ENCODE results near the gene PWWP2A.
A peak's percentile ranks its signal among the peaks of the same experiment; 100 is the strongest.
"Not testable (repeated sequence)": the region's sequence is repeated elsewhere in the genome, so short reads cannot be mapped to it uniquely, and the experiment has no call there.

PWWP2A gene

GRCh38 chr5:160152901-160153300 is 33.7 kb upstream of the PWWP2A start:
- Mint-ChIP-seq H3K27ac (no peak overlapping the region), H3K27me3 (no peaks in the 10 kb centered on the region), H3K4me3 (no peak overlapping the region), H3K4me1 (peaks cover 0 to 2% of the 10 kb centered on the region in 2 donors), H3K9me3 (no peaks in the 10 kb centered on the region), H3K36me3 (no peaks in the 10 kb centered on the region)
- DNase-seq (no peak), ATAC-seq (replicated peaks) (no peak)

- H3K36me3 Mint-ChIP-seq, result no peaks in the 10 kb centered on the region
- DNase-seq, result no peak
- peaks cover 0 to 5% of the 10 kb centered on the region in 2 donors for H3K4me1 Mint-ChIP-seq
- no peak overlapping the region for H3K4me3 Mint-ChIP-seq
- ATAC-seq (replicated peaks), result peak; percentile 66
- H3K9me3 Mint-ChIP-seq, result no peaks in the 10 kb centered on the region
- H3K27ac Mint-ChIP-seq, result no peak overlapping the region
- no peaks in the 10 kb centered on the region for H3K27me3 Mint-ChIP-seq
Observed at GRCh38 chr5:160152287-160152686, 33.0 kb upstream of the PWWP2A start.

- no peaks in the 10 kb centered on the region for H3K36me3 Mint-ChIP-seq
- H3K27me3 Mint-ChIP-seq, result no peaks in the 10 kb centered on the region
- DNase-seq, result no peak
- H3K9me3 Mint-ChIP-seq, result no peaks in the 10 kb centered on the region
- H3K4me3 Mint-ChIP-seq, result no peak overlapping the region
- ATAC-seq (replicated peaks), result no peak
- peaks cover 6 to 8% of the 10 kb centered on the region in 2 donors for H3K4me1 Mint-ChIP-seq
- H3K27ac Mint-ChIP-seq, result no peak overlapping the region
Observed at GRCh38 chr5:160151017-160151416, 31.8 kb upstream of the PWWP2A start.

- ATAC-seq (replicated peaks), result no peak
Observed at GRCh38 chr5:160150381-160150780, 31.1 kb upstream of the PWWP2A start.

GRCh38 chr5:160144436-160144835 is 25.2 kb upstream of the PWWP2A start:
- not testable (repeated sequence) for H3K27me3 Mint-ChIP-seq; ATAC-seq (replicated peaks); H3K4me3 Mint-ChIP-seq; H3K4me1 Mint-ChIP-seq; H3K36me3 Mint-ChIP-seq; DNase-seq; H3K27ac Mint-ChIP-seq; H3K9me3 Mint-ChIP-seq

More at GRCh38 chr5:160150381-160150780, 31.1 kb upstream of the PWWP2A start:
- no peak overlapping the region for H3K27ac Mint-ChIP-seq
- peaks cover 6 to 8% of the 10 kb centered on the region in 2 donors for H3K4me1 Mint-ChIP-seq
- no peaks in the 10 kb centered on the region for H3K9me3 Mint-ChIP-seq
- DNase-seq, result no peak
- no peak overlapping the region for H3K4me3 Mint-ChIP-seq
- H3K36me3 Mint-ChIP-seq, result no peaks in the 10 kb centered on the region
- no peaks in the 10 kb centered on the region for H3K27me3 Mint-ChIP-seq

GRCh38 chr5:160134332-160134731 is 15.1 kb upstream of the PWWP2A start:
- no peaks in the 10 kb centered on the region for H3K4me1 Mint-ChIP-seq
- H3K36me3 Mint-ChIP-seq, result no peaks in the 10 kb centered on the region
- ATAC-seq (replicated peaks) (no peak), DNase-seq (no peak)
- no peaks in the 10 kb centered on the region for H3K9me3 Mint-ChIP-seq
- no peaks in the 10 kb centered on the region for H3K27me3 Mint-ChIP-seq
- H3K27ac Mint-ChIP-seq, result no peak overlapping the region
- no peak overlapping the region for H3K4me3 Mint-ChIP-seq

- H3K4me3 Mint-ChIP-seq, result no peak overlapping the region
- no peaks in the 10 kb centered on the region for H3K36me3 Mint-ChIP-seq
- H3K27ac Mint-ChIP-seq, result no peak overlapping the region
- H3K27me3 Mint-ChIP-seq, result no peaks in the 10 kb centered on the region
- no peak for ATAC-seq (replicated peaks)
- no peaks in the 10 kb centered on the region for H3K9me3 Mint-ChIP-seq
- DNase-seq, result no peak
- H3K4me1 Mint-ChIP-seq, result no peaks in the 10 kb centered on the region
Observed at GRCh38 chr5:160133918-160134304, 14.7 kb upstream of the PWWP2A start.

- DNase-seq (no peak), ATAC-seq (replicated peaks) (no peak)
- Mint-ChIP-seq H3K36me3 (no peaks in the 10 kb centered on the region), H3K4me3 (no peak overlapping the region), H3K27me3 (no peaks in the 10 kb centered on the region), H3K27ac (no peak overlapping the region), H3K9me3 (no peaks in the 10 kb centered on the region), H3K4me1 (no peaks in the 10 kb centered on the region)
Observed at GRCh38 chr5:160133071-160133917, 14.0 kb upstream of the PWWP2A start.

GRCh38 chr5:160129841-160130240 is 10.6 kb upstream of the PWWP2A start:
- Mint-ChIP-seq H3K9me3 (peaks cover 0 to 1% of the 10 kb centered on the region in 2 donors), H3K27me3 (no peaks in the 10 kb centered on the region), H3K4me3 (no peak overlapping the region), H3K36me3 (peaks cover 0 to 2% of the 10 kb centered on the region in 2 donors), H3K27ac (no peak overlapping the region), H3K4me1 (no peaks in the 10 kb centered on the region)
- DNase-seq (no peak), ATAC-seq (replicated peaks) (no peak)

- ATAC-seq (replicated peaks) (no peak), DNase-seq (no peak)
- Mint-ChIP-seq H3K9me3 (peaks cover 0 to 1% of the 10 kb centered on the region in 2 donors), H3K27me3 (no peaks in the 10 kb centered on the region), H3K36me3 (peaks cover 0 to 2% of the 10 kb centered on the region in 2 donors), H3K4me3 (no peak overlapping the region), H3K27ac (no peak overlapping the region), H3K4me1 (no peaks in the 10 kb centered on the region)
Observed at GRCh38 chr5:160128632-160129031, 9.4 kb upstream of the PWWP2A start.

GRCh38 chr5:160119905-160120266 is 636 bp upstream of the PWWP2A start:
- H3K4me3 Mint-ChIP-seq, result peak overlapping the region; percentile 85 to 93
- DNase-seq (no peak), ATAC-seq (replicated peaks) (peak in 1 of 2 donors; percentile 0)
- peaks cover 0 to 8% of the 10 kb centered on the region in 2 donors for H3K4me1 Mint-ChIP-seq
- H3K9me3 Mint-ChIP-seq, result no peaks in the 10 kb centered on the region
- peaks cover 0 to 4% of the 10 kb centered on the region in 2 donors for H3K27me3 Mint-ChIP-seq
- H3K27ac Mint-ChIP-seq, result peak overlapping the region; percentile 96
- H3K36me3 Mint-ChIP-seq, result peaks cover 2 to 8% of the 10 kb centered on the region in 2 donors

- ATAC-seq (replicated peaks) (peak; percentile 19), DNase-seq (peak; percentile 40)
- Mint-ChIP-seq H3K27me3 (peaks cover 0 to 4% of the 10 kb centered on the region in 2 donors), H3K4me3 (peak overlapping the region; percentile 76 to 85), H3K9me3 (no peaks in the 10 kb centered on the region), H3K4me1 (peaks cover 0 to 8% of the 10 kb centered on the region in 2 donors), H3K36me3 (peaks cover 2 to 16% of the 10 kb centered on the region in 2 donors), H3K27ac (peak overlapping the region; percentile 42)
Observed at GRCh38 chr5:160118349-160119141, 705 bp downstream of the PWWP2A start.

- Mint-ChIP-seq H3K4me3 (no peak overlapping the region), H3K36me3 (peaks cover 9 to 25% of the 10 kb centered on the region in 2 donors), H3K4me1 (peaks cover 0 to 8% of the 10 kb centered on the region in 2 donors), H3K9me3 (no peaks in the 10 kb centered on the region), H3K27ac (no peak overlapping the region), H3K27me3 (no peaks in the 10 kb centered on the region)
- no peak for ATAC-seq (replicated peaks)
- no peak for DNase-seq
Observed at GRCh38 chr5:160116991-160117390, 2.3 kb downstream of the PWWP2A start.

GRCh38 chr5:160108124-160108523 is 11.1 kb downstream of the PWWP2A start:
- no peak overlapping the region for H3K27ac Mint-ChIP-seq
- peaks cover 18 to 20% of the 10 kb centered on the region in 2 donors for H3K36me3 Mint-ChIP-seq
- H3K27me3 Mint-ChIP-seq, result no peaks in the 10 kb centered on the region
- peaks cover 9 to 30% of the 10 kb centered on the region in 2 donors for H3K4me1 Mint-ChIP-seq
- no peak for DNase-seq
- no peak overlapping the region for H3K4me3 Mint-ChIP-seq
- no peaks in the 10 kb centered on the region for H3K9me3 Mint-ChIP-seq
- ATAC-seq (replicated peaks), result no peak

Measured in stimulated activated naive B cell treated with anti-CD40 and anti-IgM and Interleukin-4, amounts not matched to agents 10 μg/mL and 1 μg/mL and 100 μg/mL, for 72 hours (primary cell).